Endodermal cell (in vitro differentiated cells): Measurements from ENCODE around the gene SLC25A17. TPM values are rescaled to one million over a fixed set of nuclear protein-coding genes. Genes with fewer than 3 reads are reported as not detected.

Experiments
- DNase-seq: peaks from one replicate; pipeline ENCODE4 v3.0.0-alpha.2; 2017
- H3K27ac ChIP-seq: 2 replicates; pipeline ENCODE4 v1.5.1; 2013; ENCODE audit warnings: mild to moderate bottlenecking, low read depth, low read length, moderate library complexity
- H3K27me3 ChIP-seq: 2 replicates; pipeline ENCODE4 v1.6.1; 2013; ENCODE audit warnings: mild to moderate bottlenecking, low read length, moderate library complexity; ENCODE audit not compliant: insufficient read depth, control insufficient read depth, poor library complexity, severe bottlenecking
- H3K36me3 ChIP-seq: 2 replicates; pipeline ENCODE4 v1.7.0; 2013; ENCODE audit warnings: mild to moderate bottlenecking, low read length, moderate library complexity; ENCODE audit not compliant: control insufficient read depth, insufficient read depth
- H3K4me1 ChIP-seq: one replicate; pipeline ENCODE4 v1.7.0; 2013; ENCODE audit warnings: low read length; ENCODE audit not compliant: control insufficient read depth, insufficient read depth
- H3K4me3 ChIP-seq: 2 replicates; pipeline ENCODE4 v1.5.1; 2013; ENCODE audit warnings: mild to moderate bottlenecking, low read length, moderate library complexity
- H3K9ac ChIP-seq: 2 replicates; pipeline ENCODE4 v1.6.1; 2013; ENCODE audit warnings: mild to moderate bottlenecking, low read length, moderate library complexity; ENCODE audit not compliant: poor library complexity, severe bottlenecking; ENCODE audit errors: extremely low read depth
- H3K9me3 ChIP-seq: 2 replicates; pipeline ENCODE4 v1.6.1; 2013; ENCODE audit warnings: mild to moderate bottlenecking, low read length, moderate library complexity; ENCODE audit not compliant: control insufficient read depth
- H3K27ac Mint-ChIP-seq: 2 replicates; pipeline ENCODE4 v1.8.0; 2020; ENCODE audit warnings: mixed read lengths
- H3K27me3 Mint-ChIP-seq: 2 replicates; pipeline ENCODE4 v1.8.0; 2021; ENCODE audit warnings: mild to moderate bottlenecking, mixed read lengths; ENCODE audit not compliant: insufficient read depth
- H3K36me3 Mint-ChIP-seq: 2 replicates; pipeline ENCODE4 v1.8.0; 2020; ENCODE audit warnings: low read depth, mixed read lengths
- H3K4me1 Mint-ChIP-seq: 2 replicates; pipeline ENCODE4 v1.8.0; 2020; ENCODE audit warnings: mixed read lengths
- H3K4me3 Mint-ChIP-seq: 2 replicates; pipeline ENCODE4 v1.8.0; 2020; ENCODE audit warnings: mild to moderate bottlenecking, moderate library complexity, mixed read lengths
- H3K9me3 Mint-ChIP-seq: 2 replicates; pipeline ENCODE4 v1.8.0; 2020; ENCODE audit warnings: mild to moderate bottlenecking, mixed read lengths
- CTCF ChIP-seq: fragments of 200-600 bp; sonication (generic); conservative IDR thresholded peaks from 2 replicates; pipeline ENCODE4 v1.5.0; 2021; ENCODE audit warnings: antibody characterized with exemption, mild to moderate bottlenecking
- WGBS, 2 experiments: methylation state at CpG; one replicate each; pipeline versions ENCODE4 v1.1.5 to v1.1.7; 2013; ENCODE audit warnings: missing lambda C conversion rate in 2 of 2, mixed read lengths in 1 of 2; ENCODE audit not compliant: insufficient coverage in 1 of 2, insufficient read length in 1 of 2; 5-methylcytosine and 5-hydroxymethylcytosine counted together
- total RNA-seq, 2 donors: library from RNA; stranded (reverse); fragmentation: NEBNext Ultra II Directional in 1 of 2; extraction: Animal tissue kit (Norgen Biotek cat#: 25700) in 1 of 2; gene quantifications; 2 replicates in 1 of 2; 3 replicates in 1 of 2; pipeline ENCODE4 v1.2.1, GENCODE V29; 2021

The SLC25A17 gene
- total RNA-seq, 2 donors from 2014 or later: 25.4 to 29.4 TPM

GRCh38 chr22:40813912-40814315 lies 5.2 kb downstream of the SLC25A17 start:
- Mint-ChIP-seq H3K27me3 (no peaks in the 10 kb centered on the region), H3K9me3 (no peaks in the 10 kb centered on the region), H3K36me3 (peaks cover 15% of the 10 kb centered on the region), H3K4me1 (peaks cover 12% of the 10 kb centered on the region), H3K4me3 (no peak overlapping the region), H3K27ac (no peak overlapping the region)
- Histone ChIP-seq H3K4me1 (no peaks in the 10 kb centered on the region), H3K27me3 (no peaks in the 10 kb centered on the region), H3K27ac (no peak overlapping the region), H3K36me3 (peaks cover 8% of the 10 kb centered on the region), H3K9ac (no peak overlapping the region), H3K4me3 (no peak overlapping the region), H3K9me3 (no peaks in the 10 kb centered on the region)
- DNase-seq: no peak
- TF ChIP-seq CTCF: no peak

GRCh38 chr22:40808018-40808841 lies 10.9 kb downstream of the SLC25A17 start:
- H3K9me3 ChIP-seq: no peaks in the 10 kb centered on the region
- H3K4me1 Mint-ChIP-seq: no peaks in the 10 kb centered on the region
- H3K9ac ChIP-seq: no peak overlapping the region
- H3K27me3 Mint-ChIP-seq: no peaks in the 10 kb centered on the region
- TF ChIP-seq CTCF: no peak
- H3K36me3 ChIP-seq: peaks cover 10% of the 10 kb centered on the region
- no peak overlapping the region for H3K4me3 ChIP-seq
- H3K4me3 Mint-ChIP-seq: no peak overlapping the region
- H3K27me3 ChIP-seq: no peaks in the 10 kb centered on the region
- H3K36me3 Mint-ChIP-seq: peaks cover 5% of the 10 kb centered on the region
- no peak overlapping the region for H3K27ac ChIP-seq
- H3K27ac Mint-ChIP-seq: no peak overlapping the region
- DNase-seq: no peak
- 68 to 83% methylated on average over 3 to 5 of the region's 6 CpGs for WGBS, 2 experiments
- no peaks in the 10 kb centered on the region for H3K4me1 ChIP-seq
- no peaks in the 10 kb centered on the region for H3K9me3 Mint-ChIP-seq

- Histone ChIP-seq H3K27me3 (no peaks in the 10 kb centered on the region), H3K4me3 (no peak overlapping the region), H3K4me1 (no peaks in the 10 kb centered on the region), H3K9ac (no peak overlapping the region), H3K9me3 (no peaks in the 10 kb centered on the region), H3K36me3 (peaks cover 10% of the 10 kb centered on the region), H3K27ac (no peak overlapping the region)
- Mint-ChIP-seq H3K9me3 (no peaks in the 10 kb centered on the region), H3K4me3 (no peak overlapping the region), H3K27ac (no peak overlapping the region), H3K36me3 (peaks cover 8% of the 10 kb centered on the region), H3K4me1 (no peaks in the 10 kb centered on the region), H3K27me3 (no peaks in the 10 kb centered on the region)
- no peak for TF ChIP-seq CTCF
- WGBS, 2 experiments: 96 to 100% methylated on average over 1 to 3 of the region's 3 CpGs
- no peak for DNase-seq
Observed at GRCh38 chr22:40806711-40807110, 12.4 kb downstream of the SLC25A17 start.
